Measurements from ENCODE around the gene PCSK7.
"Not testable (repeated sequence)": the region's sequence is repeated elsewhere in the genome, so short reads cannot be mapped to it uniquely, and the experiment has no call there.

The PCSK7 gene

GRCh38 chr11:117231842-117232091 is at the start of gene PCSK7:
Gene PCSK7 (minus strand): TSS chr11:117232073. CDS start chr11:117229844, 2,229 bp downstream.
- no peak for DNase-seq (ENCODE audit: low spot score)

- DNase-seq (ENCODE audit: low spot score) = peak; percentile 77
Observed at GRCh38 chr11:117281159-117281558, 49.3 kb upstream of the PCSK7 start.

DNA sequence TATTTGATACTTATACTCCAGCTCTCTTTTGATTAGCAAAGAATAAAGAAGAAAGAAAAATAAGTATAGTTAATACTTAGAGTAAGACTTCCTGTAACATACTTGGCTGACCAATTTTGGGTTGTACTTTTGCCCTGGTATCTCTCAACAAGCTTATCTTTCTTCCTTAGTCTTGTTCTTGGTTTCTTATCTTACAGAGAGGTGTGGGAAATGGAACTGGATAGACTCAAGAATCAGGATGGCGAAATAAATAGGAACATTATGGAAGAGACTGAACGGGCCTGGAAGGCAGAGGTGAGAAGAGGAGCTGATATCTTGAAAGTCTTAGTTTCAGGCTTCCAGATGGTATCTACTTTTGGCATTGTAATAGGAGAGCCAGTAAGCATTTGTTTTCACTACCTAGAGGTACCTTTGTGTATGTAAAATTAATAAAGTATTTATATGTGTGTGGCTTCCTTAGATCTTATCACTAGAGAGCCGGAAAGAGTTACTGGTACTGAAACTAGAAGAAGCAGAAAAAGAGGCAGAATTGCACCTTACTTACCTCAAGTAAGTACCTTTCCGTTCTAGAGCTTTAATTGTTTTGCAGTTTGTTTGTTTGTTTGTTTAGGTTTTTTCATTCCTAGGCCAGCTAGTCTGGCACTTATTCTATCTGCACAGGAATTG is 48.0 kb upstream of the PCSK7 start:
- DNase-seq (ENCODE audit: low spot score) = no peak

- DNase-seq (ENCODE audit: low spot score) = no peak
Observed at GRCh38 chr11:117278347-117278746, 46.5 kb upstream of the PCSK7 start.

GRCh38 chr11:117273550-117274289 is 41.8 kb upstream of the PCSK7 start:
- peak; percentile 86 for DNase-seq (ENCODE audit: low spot score)

DNA sequence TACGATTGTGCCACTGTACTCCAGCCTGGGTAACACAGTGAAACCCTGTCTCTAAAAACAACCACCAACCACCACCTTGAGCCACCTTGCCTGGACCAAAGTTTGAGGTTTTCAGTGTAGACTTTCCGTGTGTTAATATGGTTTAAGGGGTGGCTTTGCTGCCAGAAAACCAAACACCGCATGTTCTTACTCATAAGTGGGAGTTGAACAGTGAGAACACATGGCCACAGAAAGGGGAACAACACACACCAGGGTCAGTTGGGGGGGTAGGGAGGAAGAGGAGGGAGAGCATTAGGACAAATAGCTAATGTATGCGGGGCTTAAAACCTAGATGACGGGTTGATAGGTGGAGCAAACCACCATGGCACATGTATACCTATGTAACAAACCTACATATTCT is 40.3 kb upstream of the PCSK7 start:
- not testable (repeated sequence) for DNase-seq (ENCODE audit: low spot score)

DNA sequence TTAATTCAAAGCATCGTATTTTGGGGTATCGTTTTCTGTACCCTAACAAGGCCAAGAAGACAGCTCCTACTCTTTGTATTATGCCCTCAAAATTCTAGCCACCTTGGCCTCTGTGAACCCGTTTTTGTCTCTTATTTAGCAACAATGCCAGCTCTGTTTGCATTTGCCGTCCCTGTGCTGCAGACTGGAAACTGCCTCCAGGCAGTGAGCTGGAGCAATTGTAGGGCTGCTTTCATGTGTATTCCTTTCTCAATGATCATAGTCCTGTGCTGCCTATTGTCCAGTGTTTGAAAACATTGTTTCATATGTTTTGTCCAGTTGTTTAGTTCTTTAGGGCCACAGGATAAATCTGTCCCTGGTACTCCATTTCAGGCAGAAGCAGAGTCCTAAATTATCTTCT is 39.3 kb upstream of the PCSK7 start:
- no peak for DNase-seq (ENCODE audit: low spot score)

- no peak for DNase-seq (ENCODE audit: low spot score)
Observed at GRCh38 chr11:117269856-117270255, 38.0 kb upstream of the PCSK7 start.

GRCh38 chr11:117265745-117266144 is 33.9 kb upstream of the PCSK7 start:
- DNase-seq (ENCODE audit: low spot score) = no peak

- not testable (repeated sequence) for DNase-seq (ENCODE audit: low spot score)
Observed at GRCh38 chr11:117264624-117265323, 32.9 kb upstream of the PCSK7 start.

DNA sequence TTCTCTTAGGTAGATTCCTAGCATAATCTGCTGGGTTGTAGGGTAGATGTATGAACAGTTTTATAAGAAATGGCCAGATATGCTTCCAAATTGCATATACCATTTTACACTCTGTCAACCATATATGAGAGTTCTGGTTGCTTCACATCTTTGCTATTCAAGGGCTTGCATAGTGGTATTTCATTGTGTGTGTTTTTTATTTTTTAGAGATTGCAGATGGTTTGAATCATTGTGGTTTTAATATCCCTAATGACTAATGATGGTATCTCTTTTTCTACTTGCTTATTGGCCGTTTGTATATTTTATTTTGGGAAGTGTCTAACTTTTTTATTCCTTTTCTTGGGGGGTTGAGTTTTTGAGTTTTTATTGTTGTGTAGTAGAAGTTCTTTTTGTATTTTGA is 27.5 kb upstream of the PCSK7 start:
- peak; percentile 66 for DNase-seq (ENCODE audit: low spot score)

- no peak for DNase-seq (ENCODE audit: low spot score)
Observed at GRCh38 chr11:117258576-117258975, 26.7 kb upstream of the PCSK7 start.

GRCh38 chr11:117256573-117256972 is 24.7 kb upstream of the PCSK7 start:
- peak; percentile 49 for DNase-seq (ENCODE audit: low spot score)

DNA sequence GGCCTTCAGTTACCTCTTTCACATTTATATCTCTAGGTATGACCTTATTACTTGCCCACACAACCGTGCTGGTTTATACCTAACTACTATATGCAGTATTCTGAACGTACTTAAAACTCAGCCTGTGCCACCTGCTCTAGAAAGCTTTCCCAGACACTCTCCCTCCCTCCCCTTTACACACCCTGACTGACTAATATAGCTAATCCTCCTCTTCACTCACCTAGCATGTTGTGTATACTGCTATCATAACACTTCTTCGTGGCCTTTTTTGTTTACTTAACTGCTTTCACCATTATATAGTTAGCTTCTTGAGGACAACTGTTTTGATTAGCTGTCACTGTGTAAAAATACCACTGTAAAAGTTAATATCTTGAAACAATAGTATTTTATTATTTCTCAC is 24.1 kb upstream of the PCSK7 start:
- DNase-seq (ENCODE audit: low spot score) = no peak

- no peak for DNase-seq (ENCODE audit: low spot score)
Observed at GRCh38 chr11:117251506-117251905, 19.6 kb upstream of the PCSK7 start.

DNA sequence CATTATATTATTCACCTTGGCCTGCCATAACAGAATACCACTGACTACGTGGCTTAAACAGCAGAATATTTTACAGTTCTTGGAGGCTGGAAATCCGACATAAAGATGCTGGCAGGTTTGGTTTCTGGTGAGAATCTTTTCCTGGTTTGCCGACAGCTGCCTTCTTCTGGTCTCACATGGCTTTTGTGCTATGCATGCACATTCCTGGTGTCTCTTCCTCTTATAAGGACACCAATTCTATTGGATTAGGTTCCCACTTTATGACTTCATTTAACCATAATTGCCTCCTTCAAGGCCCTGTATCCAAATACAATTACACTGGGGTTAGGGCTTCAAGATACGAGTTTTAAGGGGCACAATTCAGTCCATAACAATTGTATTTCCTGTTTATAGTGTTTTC is 17.7 kb upstream of the PCSK7 start:
- no peak for DNase-seq (ENCODE audit: low spot score)

- DNase-seq (ENCODE audit: low spot score) = no peak
Observed at GRCh38 chr11:117248341-117248740, 16.5 kb upstream of the PCSK7 start.

- DNase-seq (ENCODE audit: low spot score) = peak; percentile 93
Observed at GRCh38 chr11:117239295-117239694, 7.4 kb upstream of the PCSK7 start.

GRCh38 chr11:117238221-117238620 is 6.3 kb upstream of the PCSK7 start:
- no peak for DNase-seq (ENCODE audit: low spot score)

GRCh38 chr11:117232911-117233409 is 1.1 kb upstream of the PCSK7 start:
- DNase-seq (ENCODE audit: low spot score) = peak; percentile 46

DNA sequence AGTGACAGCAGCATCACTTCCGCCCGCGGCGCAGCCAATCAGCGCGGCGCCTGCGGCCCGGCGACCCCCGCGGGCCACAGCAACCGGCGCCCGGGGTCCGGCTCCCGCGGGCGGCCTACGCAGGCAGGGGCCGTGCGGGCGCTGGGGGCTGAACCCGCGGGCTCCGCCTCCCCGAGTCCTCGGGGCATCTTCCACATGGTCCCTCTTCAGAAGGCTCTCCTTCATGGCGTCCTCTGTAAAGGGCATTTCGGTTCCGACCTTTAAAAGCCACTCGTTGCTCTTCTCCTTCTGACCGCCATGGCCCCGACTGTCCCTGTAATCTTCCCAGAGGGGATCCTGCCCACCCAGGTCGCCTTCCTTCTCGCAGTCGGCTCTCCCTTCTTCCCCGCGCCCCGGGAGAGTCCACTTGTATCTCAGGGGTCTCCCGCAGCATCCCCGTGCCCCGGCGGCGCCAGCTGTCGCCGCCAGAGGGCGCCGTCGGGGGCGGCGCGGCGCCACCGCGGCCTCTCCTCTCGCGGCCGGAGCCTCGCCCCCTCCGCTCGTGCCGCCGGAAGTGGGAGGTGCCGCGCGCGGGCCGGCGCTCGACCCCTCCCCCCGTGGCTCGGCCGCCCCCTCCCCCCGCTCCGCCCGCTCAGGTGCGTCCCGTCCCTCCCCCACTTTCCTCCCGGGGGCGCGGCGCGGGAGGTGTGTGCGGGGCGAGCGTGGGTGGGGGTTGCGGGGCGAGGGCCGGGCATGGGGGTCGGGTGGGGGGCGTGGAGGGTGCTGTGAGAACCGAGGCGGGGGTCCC is 412 bp upstream of the PCSK7 start, which contains the start of gene RNF214:
Gene RNF214, plus strand, starts transcription at position 580 of the 787 bp plus-strand sequence. CDS start 1,602 bp downstream, outside the sequence.
- peak; percentile 96 for DNase-seq (ENCODE audit: low spot score)

Data from hepatic stellate cell (primary cell).